ENCODE data around the gene CIT. TPM values are rescaled to one million over a fixed set of nuclear protein-coding genes. Genes with fewer than 3 reads are reported as not detected.

CIT gene
- total and polyA plus RNA-seq, 4 donors = 0.31 to 24.7 (median 1.8) TPM

GRCh38 chr12:119729871-119730270 is 147.2 kb downstream of the CIT start:
- H3K27me3 ChIP-seq (ENCODE audit: control insufficient read depth in 4 of 4, insufficient read depth in 4 of 4, low read length in 3 of 4) = no peaks in the 10 kb centered on the region
- H3K27ac ChIP-seq (ENCODE audit: low read depth in 1 of 2, low read length in 2 of 2) = no peak overlapping the region
- TF ChIP-seq JUND (IDR thresholded peaks at IDR 0.05) = no peak
- no peak for TF ChIP-seq CTCF (IDR thresholded peaks at IDR 0.05; ENCODE audit: low read depth, low read length, missing input control)
- no peak for TF ChIP-seq FOXA1 (IDR thresholded peaks at IDR 0.05)
- no peak for TF ChIP-seq SP1 (IDR thresholded peaks at IDR 0.05)
- 97% methylated on average over 8 of the region's 8 CpGs for WGBS
- H3K4me1 ChIP-seq (ENCODE audit: control insufficient read depth in 4 of 4, insufficient read depth in 4 of 4, low read length in 3 of 4) = no peaks in the 10 kb centered on the region
- no peak overlapping the region for H3K4me3 ChIP-seq (ENCODE audit: low read depth in 1 of 3, low read length in 3 of 3)
- H3K9ac ChIP-seq (ENCODE audit: low read depth in 1 of 2, low read length in 2 of 2) = no peak overlapping the region
- no peaks in the 10 kb centered on the region for H3K9me3 ChIP-seq (ENCODE audit: control insufficient read depth in 4 of 4, low read length in 3 of 4)
- H3K36me3 ChIP-seq (ENCODE audit: control insufficient read depth in 4 of 4, insufficient read depth in 3 of 4, low read depth in 1 of 4, low read length in 3 of 4) = no peaks in the 10 kb centered on the region
- no peak for DNase-seq (ENCODE audit: low spot score)

GRCh38 chr12:119728444-119728745 is 148.7 kb downstream of the CIT start:
- H3K4me1 ChIP-seq (ENCODE audit: control insufficient read depth in 4 of 4, insufficient read depth in 4 of 4, low read length in 3 of 4) = no peaks in the 10 kb centered on the region
- TF ChIP-seq FOXA1 (IDR thresholded peaks at IDR 0.05) = no peak
- no peak overlapping the region for H3K4me3 ChIP-seq (ENCODE audit: low read depth in 1 of 3, low read length in 3 of 3)
- no peak overlapping the region for H3K27ac ChIP-seq (ENCODE audit: low read depth in 1 of 2, low read length in 2 of 2)
- no peak for DNase-seq (ENCODE audit: low spot score)
- no peaks in the 10 kb centered on the region for H3K9me3 ChIP-seq (ENCODE audit: control insufficient read depth in 4 of 4, low read length in 3 of 4)
- H3K36me3 ChIP-seq (ENCODE audit: control insufficient read depth in 4 of 4, insufficient read depth in 3 of 4, low read depth in 1 of 4, low read length in 3 of 4) = no peaks in the 10 kb centered on the region
- no peaks in the 10 kb centered on the region for H3K27me3 ChIP-seq (ENCODE audit: control insufficient read depth in 4 of 4, insufficient read depth in 4 of 4, low read length in 3 of 4)
- H3K9ac ChIP-seq (ENCODE audit: low read depth in 1 of 2, low read length in 2 of 2) = no peak overlapping the region
- 75% methylated on average over 6 of the region's 6 CpGs for WGBS

- Histone ChIP-seq H3K9me3 (ENCODE audit: control insufficient read depth in 4 of 4, low read length in 3 of 4) (no peaks in the 10 kb centered on the region), H3K36me3 (ENCODE audit: control insufficient read depth in 4 of 4, insufficient read depth in 3 of 4, low read depth in 1 of 4, low read length in 3 of 4) (no peaks in the 10 kb centered on the region), H3K4me3 (ENCODE audit: low read depth in 1 of 3, low read length in 3 of 3) (no peak overlapping the region), H3K27ac (ENCODE audit: low read depth in 1 of 2, low read length in 2 of 2) (no peak overlapping the region), H3K4me1 (ENCODE audit: control insufficient read depth in 4 of 4, insufficient read depth in 4 of 4, low read length in 3 of 4) (no peaks in the 10 kb centered on the region), H3K9ac (ENCODE audit: low read depth in 1 of 2, low read length in 2 of 2) (no peak overlapping the region), H3K27me3 (ENCODE audit: control insufficient read depth in 4 of 4, insufficient read depth in 4 of 4, low read length in 3 of 4) (no peaks in the 10 kb centered on the region)
- 94% methylated on average over 3 of the region's 3 CpGs for WGBS
- DNase-seq (ENCODE audit: low spot score) = no peak
- TF ChIP-seq RAD21 (IDR thresholded peaks at IDR 0.05) (no peak), GABPA (IDR thresholded peaks at IDR 0.05 in 1 of 2, conservative IDR thresholded peaks at IDR 0.05 in 1 of 2) (no peak), JUND (IDR thresholded peaks at IDR 0.05) (no peak), SP1 (IDR thresholded peaks at IDR 0.05) (no peak), NR2F2 (IDR thresholded peaks at IDR 0.05) (no peak), ZBTB33 (IDR thresholded peaks at IDR 0.05) (no peak), CTCF (IDR thresholded peaks at IDR 0.05; ENCODE audit: low read depth, low read length, missing input control) (no peak), FOXA2 (IDR thresholded peaks at IDR 0.05) (no peak), HNF4G (IDR thresholded peaks at IDR 0.05) (no peak)
Observed at GRCh38 chr12:119727600-119728443, 149.3 kb downstream of the CIT start.
